Endothelial cell of umbilical vein (primary cell): ENCODE results near the gene LGALS7B.

Source experiments
- EZH2 ChIP-seq: IDR thresholded peaks from 2 replicates; pipeline ENCODE4 v1.6.1; 2012; ENCODE audit warnings: borderline replicate concordance, low read depth, mild to moderate bottlenecking, moderate library complexity, low read length, inconsistent platforms; ENCODE audit not compliant: severe bottlenecking
- FOS ChIP-seq: IDR thresholded peaks from 2 replicates; pipeline ENCODE4 v1.6.1; 2011; ENCODE audit warnings: mild to moderate bottlenecking, low read length, moderate library complexity, borderline replicate concordance; ENCODE audit not compliant: insufficient read depth
- GATA2 ChIP-seq: IDR thresholded peaks from 2 replicates; pipeline ENCODE4 v1.7.0; 2011; ENCODE audit warnings: low read depth, mild to moderate bottlenecking, moderate library complexity, mixed read lengths, low read length; ENCODE audit not compliant: insufficient read length, insufficient read depth
- POLR2A ChIP-seq: IDR thresholded peaks from 2 replicates; pipeline ENCODE4 v1.6.1; 2012; ENCODE audit warnings: low read depth, mild to moderate bottlenecking, control low read depth, low read length
- POLR2AphosphoS5 ChIP-seq: IDR thresholded peaks from 2 replicates; pipeline ENCODE4 v1.6.1; 2012; ENCODE audit warnings: low read depth, mild to moderate bottlenecking, control low read depth, low read length, moderate library complexity; ENCODE audit not compliant: insufficient read depth
- TF ChIP-seq, protein P1 (sequence below), 2 donors: IDR thresholded peaks; 1 replicate in 1 of 2; 2 replicates in 1 of 2; pipeline ENCODE4 v1.5.1; 2011; ENCODE audit warnings: low read length in 2 of 2, mild to moderate bottlenecking in 2 of 2, moderate library complexity in 2 of 2, control low read depth in 1 of 2, inconsistent platforms in 1 of 2, low read depth in 1 of 2; ENCODE audit not compliant: insufficient read depth in 1 of 2; ENCODE audit errors: extremely low read depth in 1 of 2
- TF ChIP-seq, protein P2 (sequence below): IDR thresholded peaks from 2 replicates; pipeline ENCODE4 v1.6.1; 2011; ENCODE audit not compliant: insufficient read depth, insufficient read length

DNA sequence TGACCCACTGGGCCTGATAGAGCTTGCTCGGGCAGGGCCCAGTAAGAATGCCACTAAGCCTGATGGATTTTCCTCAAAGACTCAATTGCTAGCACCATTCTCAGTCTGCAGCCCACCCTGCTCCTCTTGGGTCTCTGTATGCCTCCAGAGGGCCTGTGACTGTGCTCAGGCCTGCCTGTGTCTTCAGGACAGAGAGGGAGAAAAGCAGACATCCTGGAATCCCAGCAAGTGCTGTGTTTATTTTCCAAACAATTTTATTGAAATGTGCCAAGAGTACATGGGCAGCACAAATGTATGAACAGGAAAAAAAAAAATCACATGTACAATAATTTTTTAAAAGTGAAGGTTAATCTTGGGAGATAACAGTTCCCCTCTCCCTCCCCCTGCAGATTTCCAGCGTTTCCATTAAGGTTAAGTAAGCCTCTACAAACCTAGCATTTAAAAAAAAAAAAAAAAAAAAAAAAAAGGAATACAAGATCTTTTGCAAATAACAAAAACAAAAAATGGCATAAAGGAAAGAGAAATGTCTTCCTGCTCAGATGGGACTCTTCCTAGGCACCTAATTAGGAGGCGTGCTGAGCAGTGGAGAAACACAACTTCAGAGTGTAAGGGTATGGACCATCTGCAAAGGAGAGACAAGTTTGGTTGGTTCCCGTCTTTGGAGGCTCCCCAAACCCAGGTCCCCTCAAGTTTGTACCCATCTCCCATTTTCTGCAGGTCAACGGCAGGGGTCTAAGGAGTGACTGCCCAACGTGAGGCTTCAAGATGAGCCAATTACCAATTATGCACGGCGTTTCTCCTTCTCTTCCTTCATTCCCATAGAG lies 47.4 kb downstream of the LGALS7B start:
- TF ChIP-seq POLR2A (no peak), POLR2AphosphoS5 (no peak), FOS (no peak), EZH2 (no peak), GATA2 (no peak)
- TF ChIP-seq, protein P1, sequence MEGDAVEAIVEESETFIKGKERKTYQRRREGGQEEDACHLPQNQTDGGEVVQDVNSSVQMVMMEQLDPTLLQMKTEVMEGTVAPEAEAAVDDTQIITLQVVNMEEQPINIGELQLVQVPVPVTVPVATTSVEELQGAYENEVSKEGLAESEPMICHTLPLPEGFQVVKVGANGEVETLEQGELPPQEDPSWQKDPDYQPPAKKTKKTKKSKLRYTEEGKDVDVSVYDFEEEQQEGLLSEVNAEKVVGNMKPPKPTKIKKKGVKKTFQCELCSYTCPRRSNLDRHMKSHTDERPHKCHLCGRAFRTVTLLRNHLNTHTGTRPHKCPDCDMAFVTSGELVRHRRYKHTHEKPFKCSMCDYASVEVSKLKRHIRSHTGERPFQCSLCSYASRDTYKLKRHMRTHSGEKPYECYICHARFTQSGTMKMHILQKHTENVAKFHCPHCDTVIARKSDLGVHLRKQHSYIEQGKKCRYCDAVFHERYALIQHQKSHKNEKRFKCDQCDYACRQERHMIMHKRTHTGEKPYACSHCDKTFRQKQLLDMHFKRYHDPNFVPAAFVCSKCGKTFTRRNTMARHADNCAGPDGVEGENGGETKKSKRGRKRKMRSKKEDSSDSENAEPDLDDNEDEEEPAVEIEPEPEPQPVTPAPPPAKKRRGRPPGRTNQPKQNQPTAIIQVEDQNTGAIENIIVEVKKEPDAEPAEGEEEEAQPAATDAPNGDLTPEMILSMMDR (IDR thresholded peaks at IDR 0.05; ENCODE audit: extremely low read depth in 1 of 2, insufficient read depth in 1 of 2, low read depth in 1 of 2, low read length in 2 of 2), result no peak
- TF ChIP-seq, protein P2, sequence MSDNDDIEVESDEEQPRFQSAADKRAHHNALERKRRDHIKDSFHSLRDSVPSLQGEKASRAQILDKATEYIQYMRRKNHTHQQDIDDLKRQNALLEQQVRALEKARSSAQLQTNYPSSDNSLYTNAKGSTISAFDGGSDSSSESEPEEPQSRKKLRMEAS, result no peak
